ENCODE data around the gene CLCN7. TPM values are rescaled to one million over a fixed set of nuclear protein-coding genes. Genes with fewer than 3 reads are reported as not detected.

The CLCN7 gene
- total and polyA plus RNA-seq, 4 experiments from 2014 or later = 18.1 to 111 (median 67.3) TPM

GRCh38 chr16:1495211-1495888 is 20.5 kb upstream of the CLCN7 start:
- peaks cover 7 to 22% (median 15%) of the 10 kb centered on the region in 4 donors for H3K4me1 Mint-ChIP-seq
- no peaks in the 10 kb centered on the region for H3K27me3 Mint-ChIP-seq
- no peaks in the 10 kb centered on the region for H3K36me3 ChIP-seq (ENCODE audit: insufficient read depth, low read length)
- H3K4me3 Mint-ChIP-seq = peak overlapping the region in 4 of 8 donors; percentile 29 to 38 (median 35)
- H3K27me3 ChIP-seq (ENCODE audit: insufficient read depth, low read length) = no peaks in the 10 kb centered on the region
- H3K27ac Mint-ChIP-seq = peak overlapping the region in 1 of 7 donors; percentile 4
- ChIA-PET CTCF (ENCODE audit: partially characterized antibody) (no interaction called here), POLR2A (ENCODE audit: partially characterized antibody) (no interaction called here)
- H3K9me3 Mint-ChIP-seq = peaks cover 0 to 1% (median 0%) of the 10 kb centered on the region in 8 donors
- H3K9me3 ChIP-seq (ENCODE audit: control insufficient read depth in 1 of 2, low read length in 2 of 2) = no peaks in the 10 kb centered on the region
- H3K27ac ChIP-seq (ENCODE audit: low read depth, low read length) = no peak overlapping the region
- intact Hi-C loops (cut with micrococcal nuclease) = loop anchor here (10.0 kb wide), 1 partner anchor 209 kb away; the partner anchor contains the start of gene MAPK8IP3
- H3K36me3 Mint-ChIP-seq = peaks cover 5 to 16% of the 10 kb centered on the region in 2 donors
- H3K4me1 ChIP-seq (ENCODE audit: insufficient read depth, low read length) = peaks cover 20% of the 10 kb centered on the region
- H3K4me3 ChIP-seq (ENCODE audit: low read length in 2 of 2) = no peak overlapping the region
- DNase-seq = no peak

GRCh38 chr16:1494711-1495110 is 19.9 kb upstream of the CLCN7 start:
- ChIA-PET CTCF (ENCODE audit: partially characterized antibody) (no interaction called here), POLR2A (ENCODE audit: partially characterized antibody) (no interaction called here)
- H3K27ac ChIP-seq (ENCODE audit: low read depth, low read length) = no peak overlapping the region
- no peak overlapping the region for H3K4me3 ChIP-seq (ENCODE audit: low read length in 2 of 2)
- no peaks in the 10 kb centered on the region for H3K9me3 ChIP-seq (ENCODE audit: control insufficient read depth in 1 of 2, low read length in 2 of 2)
- no peaks in the 10 kb centered on the region for H3K27me3 Mint-ChIP-seq
- no peaks in the 10 kb centered on the region for H3K27me3 ChIP-seq (ENCODE audit: insufficient read depth, low read length)
- intact Hi-C loops (cut with micrococcal nuclease) = loop anchor here (5.0 to 10.0 kb wide), 3 partner anchors 118 to 448 kb away; partner anchors contain the start of genes CRAMP1, IFT140, MAPK8IP3 and MSRB1
- peaks cover 0 to 1% (median 0%) of the 10 kb centered on the region in 8 donors for H3K9me3 Mint-ChIP-seq
- H3K36me3 ChIP-seq (ENCODE audit: insufficient read depth, low read length) = no peaks in the 10 kb centered on the region
- H3K36me3 Mint-ChIP-seq = peaks cover 5 to 16% of the 10 kb centered on the region in 2 donors
- peak overlapping the region; percentile 12 to 94 (median 59) for H3K4me3 Mint-ChIP-seq
- peak overlapping the region in 2 of 7 donors; percentile 65 to 76 for H3K27ac Mint-ChIP-seq
- peaks cover 7 to 22% (median 15%) of the 10 kb centered on the region in 4 donors for H3K4me1 Mint-ChIP-seq
- H3K4me1 ChIP-seq (ENCODE audit: insufficient read depth, low read length) = peaks cover 20% of the 10 kb centered on the region
- DNase-seq = no peak

- Histone ChIP-seq H3K27ac (ENCODE audit: low read depth, low read length) (no peak overlapping the region), H3K9me3 (ENCODE audit: control insufficient read depth in 1 of 2, low read length in 2 of 2) (no peaks in the 10 kb centered on the region), H3K4me1 (ENCODE audit: insufficient read depth, low read length) (peaks cover 20% of the 10 kb centered on the region), H3K27me3 (ENCODE audit: insufficient read depth, low read length) (no peaks in the 10 kb centered on the region), H3K36me3 (ENCODE audit: insufficient read depth, low read length) (no peaks in the 10 kb centered on the region), H3K4me3 (ENCODE audit: low read length in 2 of 2) (peak overlapping the region; percentile 42 to 72)
- no peak for DNase-seq
- Mint-ChIP-seq H3K27ac (peak overlapping the region in 6 of 7 donors; percentile 46 to 93 (median 79)), H3K36me3 (peaks cover 5 to 16% of the 10 kb centered on the region in 2 donors), H3K9me3 (peaks cover 0 to 1% (median 0%) of the 10 kb centered on the region in 8 donors), H3K4me3 (peak overlapping the region; percentile 83 to 98 (median 86)), H3K27me3 (no peaks in the 10 kb centered on the region), H3K4me1 (peaks cover 7 to 22% (median 15%) of the 10 kb centered on the region in 4 donors)
- CTCF ChIA-PET (ENCODE audit: partially characterized antibody) = interaction anchor here (1.8 kb wide), 1 partner anchor 9 kb away, joined by 4 read pairs; no protein-coding TSS in a partner anchor
- POLR2A ChIA-PET (ENCODE audit: partially characterized antibody) = interaction anchor here (1.0 to 3.2 kb wide), 8 partner anchors 18 to 212 kb away, joined by 3 to 30 read pairs (median 8); partner anchors contain the start of genes CRAMP1, IFT140, MAPK8IP3 and TMEM204
- intact Hi-C loops (cut with micrococcal nuclease) = loop anchor here (5.0 to 10.0 kb wide), 3 partner anchors 118 to 448 kb away; partner anchors contain the start of genes CRAMP1, IFT140, MAPK8IP3 and MSRB1
Measured at GRCh38 chr16:1494129-1494640, 19.4 kb upstream of the CLCN7 start.

- DNase-seq = peak in 2 of 5 donors; percentile 4 to 17
- Histone ChIP-seq H3K36me3 (ENCODE audit: insufficient read depth, low read length) (no peaks in the 10 kb centered on the region), H3K27me3 (ENCODE audit: insufficient read depth, low read length) (no peaks in the 10 kb centered on the region), H3K4me1 (ENCODE audit: insufficient read depth, low read length) (peaks cover 20% of the 10 kb centered on the region), H3K27ac (ENCODE audit: low read depth, low read length) (peak overlapping the region; percentile 78), H3K4me3 (ENCODE audit: low read length in 2 of 2) (peak overlapping the region; percentile 42 to 72), H3K9me3 (ENCODE audit: control insufficient read depth in 1 of 2, low read length in 2 of 2) (no peaks in the 10 kb centered on the region)
- H3K4me1 Mint-ChIP-seq = peaks cover 7 to 22% (median 15%) of the 10 kb centered on the region in 4 donors
- peaks cover 0 to 1% (median 0%) of the 10 kb centered on the region in 8 donors for H3K9me3 Mint-ChIP-seq
- CTCF ChIA-PET (ENCODE audit: partially characterized antibody) = interaction anchor here (1.8 kb wide), 1 partner anchor 9 kb away, joined by 4 read pairs; no protein-coding TSS in a partner anchor
- peaks cover 5 to 16% of the 10 kb centered on the region in 2 donors for H3K36me3 Mint-ChIP-seq
- no peaks in the 10 kb centered on the region for H3K27me3 Mint-ChIP-seq
- peak overlapping the region; percentile 83 to 98 (median 88) for H3K4me3 Mint-ChIP-seq
- peak overlapping the region in 6 of 7 donors; percentile 46 to 93 (median 79) for H3K27ac Mint-ChIP-seq
- POLR2A ChIA-PET (ENCODE audit: partially characterized antibody) = interaction anchor here (1.0 to 3.2 kb wide), 8 partner anchors 18 to 213 kb away, joined by 3 to 30 read pairs (median 8); partner anchors contain the start of genes CRAMP1, IFT140, MAPK8IP3 and TMEM204
- intact Hi-C loops (cut with micrococcal nuclease) = loop anchor here (1.0 to 10.0 kb wide), 6 partner anchors 18 to 449 kb away; partner anchors contain the start of genes CLCN7, CRAMP1, IFT140 and MAPK8IP3
Measured at GRCh38 chr16:1493746-1494094, 18.9 kb upstream of the CLCN7 start.

GRCh38 chr16:1492923-1493745 is 18.3 kb upstream of the CLCN7 start, which contains the start of gene TELO2:
TELO2 (plus strand) TSS chr16:1493360; CDS start chr16:1494282, 922 bp downstream.
- Mint-ChIP-seq H3K9me3 (peaks cover 0 to 1% (median 0%) of the 10 kb centered on the region in 8 donors), H3K27me3 (peaks cover 0 to 1% of the 10 kb centered on the region in 2 donors), H3K4me1 (peaks cover 7 to 22% (median 15%) of the 10 kb centered on the region in 4 donors), H3K27ac (peak within 1 kb of the TSS; percentile 93 to 100 (median 99)), H3K36me3 (peaks cover under 1 to 13% of the 10 kb centered on the region in 2 donors), H3K4me3 (peak within 1 kb of the TSS; percentile 93 to 98 (median 95))
- Histone ChIP-seq H3K27ac (ENCODE audit: low read depth, low read length) (peak within 1 kb of the TSS; percentile 78), H3K9me3 (ENCODE audit: control insufficient read depth in 1 of 2, low read length in 2 of 2) (no peaks in the 10 kb centered on the region), H3K4me3 (ENCODE audit: low read length in 2 of 2) (peak within 1 kb of the TSS; percentile 48 to 72), H3K4me1 (ENCODE audit: insufficient read depth, low read length) (peaks cover 20% of the 10 kb centered on the region), H3K36me3 (ENCODE audit: insufficient read depth, low read length) (no peaks in the 10 kb centered on the region), H3K27me3 (ENCODE audit: insufficient read depth, low read length) (no peaks in the 10 kb centered on the region)
- POLR2A ChIA-PET (ENCODE audit: partially characterized antibody) = interaction anchor here (0.7 to 3.2 kb wide), 10 partner anchors 17 to 213 kb away, joined by 3 to 30 read pairs (median 6); partner anchors contain the start of genes CRAMP1, IFT140, JPT2 and MAPK8IP3
- intact Hi-C loops (cut with micrococcal nuclease) = loop anchor here (1.0 to 10.0 kb wide), 6 partner anchors 18 to 449 kb away; partner anchors contain the start of genes CLCN7, CRAMP1, IFT140 and MAPK8IP3
- peak; percentile 85 to 93 (median 88) for DNase-seq
- CTCF ChIA-PET (ENCODE audit: partially characterized antibody) = interaction anchor here (1.8 to 2.0 kb wide), 2 partner anchors 10 to 45 kb away, joined by 4 to 5 read pairs; no protein-coding TSS in a partner anchor
